B cell (primary cell): ENCODE results near the gene IL1RL2.

Experiments used
- CTCF ChIP-seq: fragments of 200-600 bp; IDR thresholded peaks from one replicate; pipeline ENCODE4 v1.8.0; 2022; ENCODE audit warnings: antibody characterized with exemption, mild to moderate bottlenecking
- EZH2 ChIP-seq: IDR thresholded peaks from 2 replicates; pipeline ENCODE4 v1.6.1; 2012; ENCODE audit warnings: borderline replicate concordance, low read depth, mild to moderate bottlenecking, moderate library complexity, low read length; ENCODE audit not compliant: insufficient read depth, poor library complexity, severe bottlenecking

- TF ChIP-seq CTCF, result no peak
- TF ChIP-seq EZH2, result no peak
Measured at GRCh38 chr2:102286041-102286440, 99.2 kb downstream of the IL1RL2 start.
